GM21381 (cell line): ENCODE data around the gene ADPGK.
"Not testable (repeated sequence)": the region's sequence is repeated elsewhere in the genome, so short reads cannot be mapped to it uniquely, and the experiment has no call there.

Experiments used
- ATAC-seq: cut with Tn5 transposase; IDR thresholded peaks from one replicate; pipeline ENCODE4 v1.9.1; 2021; ENCODE audit warnings: mild to moderate bottlenecking, moderate library complexity; ENCODE audit not compliant: unreplicated experiment

Gene ADPGK

DNA sequence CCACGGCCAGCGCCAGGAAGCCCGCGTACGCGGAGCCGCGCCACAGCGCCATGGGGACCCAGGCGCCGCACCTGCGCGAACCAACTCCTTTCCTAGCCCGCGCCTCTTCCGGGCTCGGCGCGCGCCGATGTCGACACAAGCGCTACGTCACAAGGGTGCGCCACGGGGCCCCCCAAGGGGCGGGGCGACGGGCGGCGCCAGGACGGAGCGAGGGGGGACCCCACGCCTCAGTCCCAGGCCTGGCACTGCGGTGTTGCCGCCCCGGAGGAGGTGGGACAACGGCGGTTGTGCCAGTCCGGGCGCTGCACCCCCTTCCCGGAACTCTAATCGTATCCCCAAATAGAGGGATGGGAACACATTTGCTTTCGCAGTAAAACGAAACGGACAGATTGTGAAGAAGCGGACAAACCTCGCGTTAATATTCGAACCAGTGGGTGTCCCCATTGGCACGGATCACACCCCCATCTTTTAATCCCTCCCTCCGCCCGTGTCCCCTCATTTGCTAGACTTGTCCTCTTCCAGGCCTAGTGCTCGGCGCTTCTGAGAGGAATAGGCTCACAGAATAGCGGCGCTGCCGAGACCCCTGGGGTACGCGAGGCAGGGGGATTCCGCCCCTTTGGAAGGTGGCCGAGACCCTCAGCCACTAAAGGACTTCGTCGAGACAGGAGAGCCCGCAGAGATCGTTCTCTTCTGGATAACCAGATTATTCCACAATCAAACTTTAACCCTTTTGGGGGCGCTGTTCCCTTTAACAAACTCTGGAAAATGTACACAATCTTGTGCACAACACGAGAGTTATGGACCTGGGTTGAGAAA lies at the start of gene ADPGK:
Gene ADPGK, minus strand, starts transcription at position 119 of the 816 bp plus-strand sequence. Its CDS starts 67 bp downstream, at position 52.
- ATAC-seq, result peak; percentile 73

- no peak for ATAC-seq
These were observed 43.7 kb upstream of the ADPGK start for GRCh38 chr15:72827226-72827625.

- no peak for ATAC-seq
These were observed 43.1 kb upstream of the ADPGK start for GRCh38 chr15:72826611-72827010.

- ATAC-seq, result no peak
These were observed 42.3 kb upstream of the ADPGK start for GRCh38 chr15:72825829-72826228.

DNA sequence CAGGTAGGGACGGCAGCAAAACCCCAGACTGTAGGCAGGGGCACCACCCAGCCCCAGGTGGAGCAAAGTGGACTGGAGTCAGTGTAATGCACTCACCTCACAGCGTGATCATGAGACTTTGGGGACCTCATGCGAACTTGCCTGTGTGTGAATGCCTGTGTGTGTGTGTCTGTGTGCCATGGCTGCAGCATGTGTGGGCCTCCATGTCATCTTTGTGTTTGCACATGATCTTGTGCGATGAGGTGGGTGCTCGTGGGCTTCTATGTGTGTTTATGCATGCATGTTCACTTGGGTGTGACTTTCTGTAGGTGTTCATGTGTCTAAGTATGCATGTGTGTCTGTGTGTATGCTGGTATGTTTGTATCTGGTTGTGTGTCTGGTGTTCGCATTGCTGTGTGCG lies 41.2 kb upstream of the ADPGK start:
- no peak for ATAC-seq

DNA sequence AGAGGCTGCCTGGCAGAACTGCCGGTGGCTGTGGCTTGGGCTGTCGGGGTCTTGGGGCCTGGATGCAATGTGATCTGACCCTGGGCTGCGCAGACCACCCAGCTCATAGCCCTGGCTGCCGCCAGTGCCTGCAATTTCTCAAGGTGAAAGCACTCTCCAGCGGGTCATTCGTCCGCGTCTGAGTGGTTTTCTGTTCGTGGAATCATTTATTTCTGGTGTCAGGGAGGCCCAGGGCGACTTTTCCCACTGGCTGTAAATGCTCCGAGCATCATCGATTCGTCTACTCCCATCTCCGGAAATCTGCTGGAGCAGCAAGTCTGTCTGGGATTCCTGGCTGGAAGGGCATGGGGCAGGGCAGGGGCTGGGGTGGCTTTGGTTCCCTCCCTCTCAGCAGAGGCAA lies 40.6 kb upstream of the ADPGK start:
- ATAC-seq, result no peak

DNA sequence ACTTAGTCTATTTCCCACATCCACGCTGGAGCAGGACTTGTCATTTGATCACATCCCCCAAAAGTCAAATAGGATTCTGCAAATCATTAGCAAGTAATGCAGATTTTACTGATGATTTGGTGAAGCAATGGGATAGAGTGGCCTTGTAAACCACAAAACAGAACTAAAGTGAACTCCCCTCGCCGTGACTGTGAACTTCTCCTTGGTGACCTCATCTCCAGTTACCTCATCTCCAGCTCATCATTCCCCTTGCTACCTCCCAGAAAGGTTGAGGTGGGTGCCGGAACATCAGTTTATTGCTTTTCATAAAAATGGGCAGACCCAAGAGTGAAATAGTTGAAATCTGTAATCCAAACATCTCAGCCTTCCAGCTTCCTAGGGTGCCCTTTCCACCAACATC lies 36.7 kb upstream of the ADPGK start:
- no peak for ATAC-seq

- no peak for ATAC-seq
These were observed 35.1 kb upstream of the ADPGK start for GRCh38 chr15:72818632-72819031.

DNA sequence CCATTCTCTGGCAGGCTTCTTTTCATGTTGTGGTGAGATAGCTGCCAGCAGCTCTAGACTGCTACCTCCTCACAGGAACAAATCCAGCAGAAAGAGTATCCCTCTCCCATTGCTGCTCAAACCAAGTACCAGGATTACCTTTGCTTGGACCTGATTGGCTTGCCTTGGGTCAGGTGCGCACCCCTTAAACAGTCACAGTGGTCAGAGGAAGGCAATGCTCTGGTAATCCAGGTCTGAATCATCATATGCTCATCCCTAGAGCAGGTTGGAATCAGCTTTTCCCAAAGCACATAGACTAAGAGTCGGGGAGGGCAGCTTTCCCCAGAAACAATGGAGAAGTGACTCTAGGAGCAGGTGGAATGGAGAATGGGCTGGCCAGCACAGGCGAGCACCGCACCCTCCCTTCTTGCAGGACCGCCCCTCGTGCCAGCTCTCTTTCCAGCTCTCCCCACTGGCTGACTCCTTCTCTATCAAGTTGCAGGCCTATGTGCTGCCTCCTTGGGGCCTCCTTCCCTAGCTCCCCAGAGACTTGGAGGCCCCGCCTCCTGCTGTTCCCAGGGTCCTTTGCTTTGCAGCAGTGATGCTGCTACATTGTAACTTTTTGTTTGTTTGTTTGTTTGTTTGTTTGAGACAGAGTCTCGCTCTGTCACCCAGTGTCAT lies 29.9 kb upstream of the ADPGK start:
- no peak for ATAC-seq

DNA sequence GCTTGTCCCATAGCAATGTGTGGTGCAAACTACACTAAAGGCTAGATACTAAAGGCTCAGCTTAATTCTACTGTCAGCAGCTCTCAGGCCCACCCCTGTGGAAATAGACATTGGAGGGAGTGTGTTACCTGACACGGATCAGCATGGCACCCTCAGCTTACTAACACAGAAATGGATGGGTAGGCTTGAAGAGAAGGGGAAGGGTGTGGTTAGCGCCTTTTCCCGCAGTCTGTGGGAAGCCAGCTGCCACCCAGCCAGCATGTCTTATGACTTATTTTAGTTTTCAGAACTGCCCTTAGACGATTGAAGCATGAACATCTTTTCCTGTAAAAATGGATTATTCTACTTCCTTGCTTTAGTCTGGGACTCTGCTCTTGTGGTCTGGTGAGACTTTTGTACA lies 25.8 kb upstream of the ADPGK start:
- no peak for ATAC-seq

GRCh38 chr15:72807346-72807745 lies 23.8 kb upstream of the ADPGK start:
- not testable (repeated sequence) for ATAC-seq

DNA sequence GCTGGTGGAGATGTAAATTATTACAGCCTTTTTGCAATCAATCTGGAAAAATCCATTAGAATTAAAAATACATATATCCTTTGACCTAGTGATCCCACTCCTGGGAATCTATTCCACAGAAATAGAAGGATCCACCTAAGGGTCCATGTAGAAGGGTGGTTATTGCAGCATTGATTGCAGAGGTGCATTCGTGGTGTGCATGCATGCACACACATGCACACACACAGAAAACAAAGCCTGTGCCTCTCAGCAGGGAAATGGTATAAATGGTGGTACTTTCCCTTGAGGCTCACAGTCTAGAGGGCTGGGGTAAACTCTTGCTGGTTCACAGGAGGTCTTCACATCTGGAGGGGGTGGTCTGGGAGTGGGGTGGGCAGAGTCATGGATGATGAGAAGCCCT lies 19.4 kb upstream of the ADPGK start:
- no peak for ATAC-seq

GRCh38 chr15:72801590-72802325 lies 18.2 kb upstream of the ADPGK start:
- no peak for ATAC-seq

GRCh38 chr15:72800833-72801481 lies 17.4 kb upstream of the ADPGK start:
- ATAC-seq, result no peak

- ATAC-seq, result no peak
These were observed 14.3 kb upstream of the ADPGK start for GRCh38 chr15:72797834-72798233.

DNA sequence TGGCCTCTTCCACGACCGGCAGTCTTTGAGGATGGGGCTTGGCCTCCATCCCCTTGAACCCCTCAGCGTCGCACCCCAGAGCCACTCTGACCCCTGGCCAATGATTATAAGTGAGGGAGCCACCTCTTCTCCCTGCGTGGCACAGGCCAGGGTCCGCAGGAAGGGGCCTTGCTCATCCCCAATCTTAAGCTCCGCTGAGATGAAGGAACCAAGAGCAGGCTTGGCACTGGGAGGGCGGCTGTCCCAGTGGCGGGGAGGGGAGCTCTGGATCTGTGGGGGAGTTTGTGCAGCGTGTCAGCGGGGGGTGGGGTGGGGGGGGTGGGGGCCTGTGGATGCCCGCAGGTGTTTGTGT lies 13.8 kb upstream of the ADPGK start:
- ATAC-seq, result no peak

GRCh38 chr15:72796515-72797337 lies 13.2 kb upstream of the ADPGK start:
- ATAC-seq, result peak; percentile 71

DNA sequence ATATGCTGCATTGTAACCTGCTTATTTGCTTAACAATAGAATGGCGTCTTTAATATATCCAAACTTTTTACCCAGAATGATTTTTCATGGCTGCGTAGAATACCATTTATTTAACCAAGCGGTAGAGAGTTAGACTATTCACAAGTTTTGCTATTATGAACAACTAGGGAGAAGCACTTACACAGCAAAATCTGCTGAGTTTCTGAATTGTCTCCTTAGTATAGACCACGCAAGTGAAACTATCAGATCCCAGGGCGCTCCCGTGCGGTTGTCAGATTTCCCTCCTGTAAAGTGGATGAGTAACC lies 12.6 kb upstream of the ADPGK start:
- ATAC-seq, result no peak

DNA sequence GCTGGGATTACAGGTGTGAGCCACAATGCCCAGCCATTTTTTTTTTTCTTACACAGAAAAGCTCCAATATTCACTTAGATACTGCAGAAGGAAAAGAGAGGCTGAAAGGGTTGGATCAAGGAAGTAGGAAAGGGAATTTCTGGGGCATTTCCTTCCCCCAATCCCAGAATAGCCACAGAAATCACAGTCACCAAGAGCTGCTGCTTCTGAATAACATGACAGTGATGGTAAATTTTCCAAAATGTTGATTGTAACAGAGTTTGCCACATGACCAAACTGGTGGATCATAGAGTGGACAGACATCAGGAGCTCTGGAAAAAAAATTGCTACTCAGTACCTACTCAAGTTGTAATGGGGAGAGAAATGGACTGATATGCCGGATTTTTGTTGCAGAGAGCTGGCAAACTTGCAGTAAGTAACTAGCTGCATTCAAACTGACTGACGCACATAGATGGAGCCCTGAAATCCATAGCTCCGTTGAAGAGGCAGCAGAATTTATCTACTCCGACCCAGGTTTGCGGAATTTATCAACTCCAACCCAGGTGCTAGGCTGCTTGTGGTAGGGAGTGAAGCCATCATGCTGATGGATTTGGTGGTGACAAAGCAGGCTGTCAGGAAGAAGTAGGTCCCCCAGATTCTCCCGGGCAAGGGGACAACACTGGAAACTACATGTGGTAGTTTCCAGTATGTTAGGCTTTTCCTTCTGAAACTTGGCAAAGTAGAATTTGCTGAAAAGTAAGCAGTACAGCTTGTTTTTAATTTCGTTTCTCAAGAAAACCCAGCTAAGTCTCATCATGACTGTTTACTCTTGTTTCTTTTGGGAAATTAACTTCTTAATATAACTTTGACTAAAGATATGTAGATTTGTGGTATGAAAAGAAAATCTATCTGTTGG lies 10.5 kb upstream of the ADPGK start:
- no peak for ATAC-seq

GRCh38 chr15:72792431-72792830 lies 8.9 kb upstream of the ADPGK start:
- no peak for ATAC-seq
